Measurements from ENCODE around the gene OR51A4.
"Not testable (repeated sequence)": the region's sequence is repeated elsewhere in the genome, so short reads cannot be mapped to it uniquely, and the experiment has no call there.

- TF ChIP-seq, protein P1, sequence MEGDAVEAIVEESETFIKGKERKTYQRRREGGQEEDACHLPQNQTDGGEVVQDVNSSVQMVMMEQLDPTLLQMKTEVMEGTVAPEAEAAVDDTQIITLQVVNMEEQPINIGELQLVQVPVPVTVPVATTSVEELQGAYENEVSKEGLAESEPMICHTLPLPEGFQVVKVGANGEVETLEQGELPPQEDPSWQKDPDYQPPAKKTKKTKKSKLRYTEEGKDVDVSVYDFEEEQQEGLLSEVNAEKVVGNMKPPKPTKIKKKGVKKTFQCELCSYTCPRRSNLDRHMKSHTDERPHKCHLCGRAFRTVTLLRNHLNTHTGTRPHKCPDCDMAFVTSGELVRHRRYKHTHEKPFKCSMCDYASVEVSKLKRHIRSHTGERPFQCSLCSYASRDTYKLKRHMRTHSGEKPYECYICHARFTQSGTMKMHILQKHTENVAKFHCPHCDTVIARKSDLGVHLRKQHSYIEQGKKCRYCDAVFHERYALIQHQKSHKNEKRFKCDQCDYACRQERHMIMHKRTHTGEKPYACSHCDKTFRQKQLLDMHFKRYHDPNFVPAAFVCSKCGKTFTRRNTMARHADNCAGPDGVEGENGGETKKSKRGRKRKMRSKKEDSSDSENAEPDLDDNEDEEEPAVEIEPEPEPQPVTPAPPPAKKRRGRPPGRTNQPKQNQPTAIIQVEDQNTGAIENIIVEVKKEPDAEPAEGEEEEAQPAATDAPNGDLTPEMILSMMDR (IDR thresholded peaks at IDR 0.05) = not testable (repeated sequence)
- not testable (repeated sequence) for TF ChIP-seq POLR2AphosphoS5 (IDR thresholded peaks at IDR 0.05; ENCODE audit: insufficient read depth in 1 of 2, low read depth in 1 of 2)
Measured at GRCh38 chr11:4955613-4956012, 8.2 kb upstream of the OR51A4 start, which contains the start of gene OR51A2.
